ENCODE measurements around the gene PCARE.

DNA sequence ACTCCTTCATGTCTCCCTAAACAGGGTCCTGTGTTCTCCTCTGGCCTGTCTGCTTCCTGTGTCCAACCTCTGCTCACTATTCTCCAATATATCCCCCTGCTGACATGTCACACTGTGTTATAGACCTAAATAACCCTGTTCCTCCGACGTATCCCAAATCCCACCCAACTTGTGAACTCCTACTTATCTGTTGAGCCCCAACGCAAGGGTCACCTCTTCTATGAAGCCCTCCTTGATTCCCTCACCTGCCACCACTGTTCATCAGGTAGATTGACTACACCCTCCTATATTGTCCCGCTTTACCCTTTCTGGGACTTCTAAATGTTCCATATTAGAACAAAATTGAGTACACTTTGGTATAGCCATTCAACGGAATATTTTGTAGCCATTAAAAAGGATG, 42.1 kb downstream of the PCARE start:
- TF ChIP-seq CTCF (conservative IDR thresholded peaks at IDR 0.05; ENCODE audit: low read length) (no peak), EZH2phosphoT487 (IDR thresholded peaks at IDR 0.05; ENCODE audit: borderline replicate concordance) (no peak)

Measured in Loucy (cell line).